ENCODE results near the gene STYX.

DNA sequence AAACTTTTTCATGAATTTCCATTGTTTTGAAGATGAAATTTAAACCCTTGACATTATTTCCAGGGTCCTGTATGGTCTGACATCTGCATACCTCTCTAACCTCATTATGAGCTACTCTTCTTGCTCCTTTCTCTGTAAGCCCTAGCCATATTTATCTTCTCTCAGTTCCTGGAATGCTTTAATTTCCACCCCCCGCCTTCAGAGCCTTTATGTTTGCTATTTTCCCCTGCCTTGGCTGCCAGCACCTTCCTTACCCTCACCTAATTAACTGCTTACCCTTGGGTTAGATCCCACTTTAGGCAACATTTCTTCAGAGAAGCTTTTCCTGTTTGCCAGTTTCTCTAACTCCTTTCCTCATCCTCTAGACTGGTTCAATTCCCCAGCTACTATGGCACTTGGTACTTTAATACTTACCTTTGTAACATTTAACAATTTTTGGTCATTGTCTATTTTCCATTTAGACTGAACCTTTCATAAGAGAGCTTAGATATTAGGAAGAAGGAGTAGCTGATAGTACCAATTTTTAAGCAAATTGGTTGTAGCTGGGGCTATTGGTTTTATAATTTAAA is 6.0 kb downstream of the STYX start:
- TF ChIP-seq, protein P1, sequence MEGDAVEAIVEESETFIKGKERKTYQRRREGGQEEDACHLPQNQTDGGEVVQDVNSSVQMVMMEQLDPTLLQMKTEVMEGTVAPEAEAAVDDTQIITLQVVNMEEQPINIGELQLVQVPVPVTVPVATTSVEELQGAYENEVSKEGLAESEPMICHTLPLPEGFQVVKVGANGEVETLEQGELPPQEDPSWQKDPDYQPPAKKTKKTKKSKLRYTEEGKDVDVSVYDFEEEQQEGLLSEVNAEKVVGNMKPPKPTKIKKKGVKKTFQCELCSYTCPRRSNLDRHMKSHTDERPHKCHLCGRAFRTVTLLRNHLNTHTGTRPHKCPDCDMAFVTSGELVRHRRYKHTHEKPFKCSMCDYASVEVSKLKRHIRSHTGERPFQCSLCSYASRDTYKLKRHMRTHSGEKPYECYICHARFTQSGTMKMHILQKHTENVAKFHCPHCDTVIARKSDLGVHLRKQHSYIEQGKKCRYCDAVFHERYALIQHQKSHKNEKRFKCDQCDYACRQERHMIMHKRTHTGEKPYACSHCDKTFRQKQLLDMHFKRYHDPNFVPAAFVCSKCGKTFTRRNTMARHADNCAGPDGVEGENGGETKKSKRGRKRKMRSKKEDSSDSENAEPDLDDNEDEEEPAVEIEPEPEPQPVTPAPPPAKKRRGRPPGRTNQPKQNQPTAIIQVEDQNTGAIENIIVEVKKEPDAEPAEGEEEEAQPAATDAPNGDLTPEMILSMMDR (IDR thresholded peaks at IDR 0.05), result no peak
- TF ChIP-seq JUND (IDR thresholded peaks at IDR 0.05), result no peak
- TF ChIP-seq EZH2phosphoT487 (IDR thresholded peaks at IDR 0.05; ENCODE audit: borderline replicate concordance, low read depth), result no peak
- TF ChIP-seq RCOR1 (IDR thresholded peaks at IDR 0.05; ENCODE audit: low read length), result no peak
- TF ChIP-seq EP300 (IDR thresholded peaks at IDR 0.05; ENCODE audit: borderline replicate concordance in 1 of 2, low read depth in 1 of 2, low read length in 1 of 2), result no peak
- TF ChIP-seq NFIC (IDR thresholded peaks at IDR 0.05; ENCODE audit: borderline replicate concordance), result no peak
- no peak for TF ChIP-seq TAF1 (IDR thresholded peaks at IDR 0.05; ENCODE audit: borderline replicate concordance, low read depth, low read length)
- TF ChIP-seq TCF12 (IDR thresholded peaks at IDR 0.05), result no peak
- no peak for TF ChIP-seq POLR2AphosphoS5 (IDR thresholded peaks at IDR 0.05; ENCODE audit: low read depth, low read length)
- no peak for TF ChIP-seq ZBTB33 (IDR thresholded peaks at IDR 0.05; ENCODE audit: borderline replicate concordance, low read depth)
- no peak for TF ChIP-seq MEF2A (IDR thresholded peaks at IDR 0.05; ENCODE audit: borderline replicate concordance, low read depth)
- TF ChIP-seq RXRA (IDR thresholded peaks at IDR 0.05; ENCODE audit: borderline replicate concordance, low read depth), result no peak
- TF ChIP-seq GABPA (IDR thresholded peaks at IDR 0.05; ENCODE audit: low read depth), result no peak

Measured in SK-N-SH (cell line).